A673 (cell line): ENCODE data around the gene HSDL1. TPM values are rescaled to one million over a fixed set of nuclear protein-coding genes. Genes with fewer than 3 reads are reported as not detected.

Source experiments
- BruUV-seq: library from RNA; stranded (reverse); fragments of 400-500 nt; replicated peaks from 2 replicates; lab custom pipeline; 2021; lab: Mats Ljungman, UMichigan
- CTCF ChIA-PET: fragments of 300-600 bp; sonication (Branson Sonifier 250); formaldehyde crosslinking; loops from one replicate; lab custom pipeline; 2022; ENCODE audit warnings: antibody characterized with exemption; lab: Charles Lee
- POLR2A ChIA-PET: fragments of 300-600 bp; sonication (Branson Sonifier 250); formaldehyde crosslinking; loops from one replicate; lab custom pipeline; 2022; ENCODE audit warnings: antibody characterized with exemption; ENCODE audit not compliant: low non-redundant PET; lab: Charles Lee
- DNase-seq: peaks from one replicate; pipeline ENCODE4 v3.0.0-alpha.2; 2015; ENCODE audit warnings: low spot score
- H3K27ac ChIP-seq: fragments of 200-600 bp; sonication (generic); 2 replicates; pipeline ENCODE4 v1.5.1; 2016; ENCODE audit warnings: mixed run types, low read depth, mild to moderate bottlenecking, mixed read lengths, antibody characterized with exemption, low read length; ENCODE audit not compliant: poor library complexity, severe bottlenecking
- H3K27me3 ChIP-seq: fragments of 200-600 bp; sonication (generic); replicated peaks from 2 replicates; pipeline ENCODE4 v1.6.1; 2017; ENCODE audit warnings: mixed run types, low read depth, mild to moderate bottlenecking, mixed read lengths, antibody characterized with exemption, low read length; ENCODE audit not compliant: insufficient read depth, poor library complexity
- H3K36me3 ChIP-seq: fragments of 200-600 bp; sonication (generic); 2 replicates; pipeline ENCODE4 v1.6.1; 2016; ENCODE audit warnings: mixed run types, mild to moderate bottlenecking, mixed read lengths, antibody characterized with exemption, low read length; ENCODE audit not compliant: insufficient read depth, poor library complexity, severe bottlenecking
- H3K4me1 ChIP-seq: fragments of 200-600 bp; sonication (generic); 2 replicates; pipeline ENCODE4 v1.6.1; 2017; ENCODE audit warnings: mixed run types, mild to moderate bottlenecking, mixed read lengths, antibody characterized with exemption, low read length; ENCODE audit not compliant: insufficient read depth, poor library complexity, severe bottlenecking
- H3K4me3 ChIP-seq: fragments of 200-600 bp; sonication (generic); 2 replicates; pipeline ENCODE4 v1.5.1; 2016; ENCODE audit warnings: low read depth, mixed run types, mild to moderate bottlenecking, mixed read lengths, low read length; ENCODE audit not compliant: poor library complexity, severe bottlenecking
- H3K9me3 ChIP-seq: fragments of 200-600 bp; sonication (generic); 2 replicates; pipeline ENCODE4 v1.6.1; 2016; ENCODE audit warnings: mixed run types, low read depth, mild to moderate bottlenecking, mixed read lengths, antibody characterized with exemption, low read length; ENCODE audit not compliant: poor library complexity, severe bottlenecking
- EZH2 ChIP-seq: fragments of 200-600 bp; sonication (generic); IDR thresholded peaks from 2 replicates; pipeline ENCODE4 v1.6.1; 2017; ENCODE audit warnings: borderline replicate concordance, low read depth, mild to moderate bottlenecking, mixed read lengths, antibody characterized with exemption, low read length; ENCODE audit not compliant: poor library complexity, severe bottlenecking
- intact Hi-C: fragments of 100-400 bp; cut with micrococcal nuclease; formaldehyde crosslinking; loops from one replicate; pipeline ENCODE4 v1.10.0; 2022; ENCODE audit not compliant: unreplicated experiment
- total RNA-seq: library from RNA; stranded (reverse); gene quantifications from 2 replicates; pipeline ENCODE4 v1.2.3, GENCODE V29; 2021
- TF ChIP-seq, protein P1 (sequence below): fragments of 300-800, 200-600 bp; sonication (generic); conservative IDR thresholded peaks from 2 replicates; pipeline ENCODE4 v1.5.1; 2017; ENCODE audit warnings: low read depth, mild to moderate bottlenecking, antibody characterized with exemption, low read length, moderate library complexity, mixed read lengths

HSDL1 gene
- total RNA-seq, 1 experiment from 2014 or later, result 45.6 TPM

DNA sequence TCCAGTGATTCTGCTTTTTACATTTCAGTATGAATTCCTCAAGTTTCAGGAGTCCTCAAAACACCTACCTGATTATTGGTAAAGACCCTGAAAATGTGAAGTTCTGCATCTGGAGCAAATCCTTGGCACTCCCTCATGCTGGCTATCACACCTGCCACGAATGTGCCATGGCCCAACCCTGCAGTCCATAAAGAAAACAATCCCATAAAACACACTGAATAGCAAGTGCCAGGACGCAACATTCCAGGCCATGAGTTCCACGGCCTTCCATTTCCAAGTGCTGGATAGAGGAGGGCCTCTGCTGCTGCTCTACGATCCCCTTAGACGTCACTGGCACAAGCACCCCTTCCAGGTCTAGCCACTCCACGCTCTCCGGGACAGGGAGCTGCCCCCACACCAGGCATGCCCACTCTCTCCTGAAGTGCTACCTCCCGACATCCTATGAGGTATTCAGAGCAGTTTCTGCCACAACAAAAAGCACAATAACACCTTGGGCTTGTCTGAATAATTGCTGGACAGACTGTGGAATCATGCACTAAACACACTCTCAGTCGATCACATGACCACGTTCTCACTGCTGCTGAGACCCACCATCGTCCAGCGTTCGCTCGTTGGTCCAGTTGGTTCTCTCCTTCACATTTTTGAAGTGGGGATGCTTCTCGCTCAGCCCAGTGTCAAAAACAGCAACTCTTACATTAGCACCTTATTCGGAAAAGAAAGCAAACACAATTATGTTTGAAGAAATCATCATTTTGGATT, 51.7 kb downstream of the HSDL1 start:
- Histone ChIP-seq H3K27me3 (no peaks in the 10 kb centered on the region), H3K4me1 (no peaks in the 10 kb centered on the region), H3K27ac (no peak overlapping the region), H3K36me3 (peaks cover 47% of the 10 kb centered on the region), H3K4me3 (no peak overlapping the region), H3K9me3 (no peaks in the 10 kb centered on the region)
- no peak for DNase-seq
- intact Hi-C loops, result no loop called here
- ChIA-PET CTCF (no interaction called here), POLR2A (no interaction called here)
- no TSS peak for BruUV-seq
- TF ChIP-seq, protein P1, sequence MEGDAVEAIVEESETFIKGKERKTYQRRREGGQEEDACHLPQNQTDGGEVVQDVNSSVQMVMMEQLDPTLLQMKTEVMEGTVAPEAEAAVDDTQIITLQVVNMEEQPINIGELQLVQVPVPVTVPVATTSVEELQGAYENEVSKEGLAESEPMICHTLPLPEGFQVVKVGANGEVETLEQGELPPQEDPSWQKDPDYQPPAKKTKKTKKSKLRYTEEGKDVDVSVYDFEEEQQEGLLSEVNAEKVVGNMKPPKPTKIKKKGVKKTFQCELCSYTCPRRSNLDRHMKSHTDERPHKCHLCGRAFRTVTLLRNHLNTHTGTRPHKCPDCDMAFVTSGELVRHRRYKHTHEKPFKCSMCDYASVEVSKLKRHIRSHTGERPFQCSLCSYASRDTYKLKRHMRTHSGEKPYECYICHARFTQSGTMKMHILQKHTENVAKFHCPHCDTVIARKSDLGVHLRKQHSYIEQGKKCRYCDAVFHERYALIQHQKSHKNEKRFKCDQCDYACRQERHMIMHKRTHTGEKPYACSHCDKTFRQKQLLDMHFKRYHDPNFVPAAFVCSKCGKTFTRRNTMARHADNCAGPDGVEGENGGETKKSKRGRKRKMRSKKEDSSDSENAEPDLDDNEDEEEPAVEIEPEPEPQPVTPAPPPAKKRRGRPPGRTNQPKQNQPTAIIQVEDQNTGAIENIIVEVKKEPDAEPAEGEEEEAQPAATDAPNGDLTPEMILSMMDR, result no peak
- no peak for TF ChIP-seq EZH2

DNA sequence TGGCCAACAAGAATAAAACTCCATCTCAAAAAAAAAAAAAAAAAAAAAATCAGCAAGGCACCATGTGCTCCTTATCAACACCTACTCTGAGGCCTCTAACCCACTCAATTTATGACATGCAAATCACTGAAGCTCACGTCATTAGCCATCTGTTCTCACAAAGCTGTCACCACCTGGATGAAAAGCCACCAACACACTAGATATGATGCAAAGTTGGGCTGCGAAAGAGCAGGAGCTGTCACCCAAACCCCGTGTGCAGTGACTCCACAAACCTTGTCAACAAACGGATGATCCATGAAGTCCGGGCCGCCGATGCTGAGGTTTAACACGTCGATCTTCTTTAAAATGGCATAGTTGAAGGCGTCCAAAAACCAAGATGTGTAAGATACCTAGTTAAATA, 53.5 kb downstream of the HSDL1 start:
- H3K27ac ChIP-seq, result no peak overlapping the region
- no peaks in the 10 kb centered on the region for H3K4me1 ChIP-seq
- BruUV-seq, result no TSS peak
- H3K36me3 ChIP-seq, result peaks cover 65% of the 10 kb centered on the region
- no peaks in the 10 kb centered on the region for H3K27me3 ChIP-seq
- CTCF ChIA-PET, result no interaction called here
- no peaks in the 10 kb centered on the region for H3K9me3 ChIP-seq
- POLR2A ChIA-PET, result no interaction called here
- no peak overlapping the region for H3K4me3 ChIP-seq
- intact Hi-C loops, result no loop called here
- DNase-seq, result no peak
- TF ChIP-seq EZH2, result no peak
- TF ChIP-seq, protein P1, result no peak

DNA sequence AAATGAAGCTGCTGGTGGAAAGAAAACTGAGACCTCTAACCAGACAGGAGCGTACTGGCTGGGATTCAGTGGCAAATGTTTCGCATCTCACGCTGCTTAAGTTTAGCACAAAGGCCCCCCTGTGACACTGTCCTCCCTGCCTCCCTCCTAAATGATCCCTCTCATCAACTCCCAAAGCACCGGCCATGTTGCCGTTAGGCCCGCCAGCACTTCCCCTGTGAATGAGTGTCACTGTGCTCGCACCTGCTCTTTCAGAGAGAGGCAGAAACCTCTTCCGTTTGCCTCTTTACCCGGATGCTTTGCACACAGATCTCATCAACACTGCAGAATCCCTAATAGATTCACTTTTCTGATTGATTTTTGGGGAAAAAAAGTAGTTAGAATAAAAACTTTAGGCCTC, 54.8 kb downstream of the HSDL1 start:
- BruUV-seq, result no TSS peak
- no peak for TF ChIP-seq EZH2
- TF ChIP-seq, protein P1, result no peak
- H3K4me1 ChIP-seq, result no peaks in the 10 kb centered on the region
- no peaks in the 10 kb centered on the region for H3K9me3 ChIP-seq
- H3K27me3 ChIP-seq, result no peaks in the 10 kb centered on the region
- H3K27ac ChIP-seq, result no peak overlapping the region
- H3K36me3 ChIP-seq, result peaks cover 62% of the 10 kb centered on the region
- intact Hi-C loops, result no loop called here
- CTCF ChIA-PET, result no interaction called here
- POLR2A ChIA-PET, result no interaction called here
- no peak for DNase-seq
- H3K4me3 ChIP-seq, result no peak overlapping the region
